K562 (cell line): ENCODE data around the gene NAPB. TPM values are rescaled to one million over a fixed set of nuclear protein-coding genes. Genes with fewer than 3 reads are reported as not detected.

Source experiments
- ATF7 ChIP-seq: fragments of 450-650 bp; IDR thresholded peaks from 2 replicates; pipeline ENCODE4 v1.7.1; 2014; ENCODE audit warnings: mild to moderate bottlenecking, moderate library complexity
- BRD9 ChIP-seq: fragments of 450-650 bp; IDR thresholded peaks from 2 replicates; pipeline ENCODE4 v1.6.1; 2018; ENCODE audit warnings: low read depth; ENCODE audit not compliant: partially characterized antibody
- CEBPG ChIP-seq, 3 experiments: fragments of 200-800 bp in 1 of 3; sonication (Bioruptor generic) in 1 of 3; sonication (generic) in 1 of 3; formaldehyde crosslinking in 1 of 3; IDR thresholded peaks in 2 of 3; conservative IDR thresholded peaks in 1 of 3; 2 replicates each; pipeline versions ENCODE4 v1.6.1 to v1.8.0; 2016 to 2022; ENCODE audit warnings: missing compliant biosample characterization in 2 of 3, missing genetic modification characterization in 2 of 3, mild to moderate bottlenecking in 1 of 3, missing genetic modification reagents in 1 of 3
- FOXA3 ChIP-seq, 2 experiments: fragments of 450-650 bp in 1 of 2; sonication (generic) in 1 of 2; formaldehyde crosslinking; IDR thresholded peaks in 1 of 2; conservative IDR thresholded peaks in 1 of 2; 2 replicates each; pipeline versions ENCODE4 v1.4.0 to v1.8.0; 2020 to 2022; ENCODE audit warnings: mild to moderate bottlenecking in 2 of 2, missing genetic modification reagents in 1 of 2
- GTF2B ChIP-seq: IDR thresholded peaks from 2 replicates; pipeline ENCODE4 v1.6.1; 2011; ENCODE audit not compliant: insufficient read length; ENCODE audit errors: extremely low read depth
- HDAC2 ChIP-seq: fragments of 450-650 bp; IDR thresholded peaks from 2 replicates; pipeline ENCODE4 v1.6.1; 2016; ENCODE audit warnings: mild to moderate bottlenecking
- HMBOX1 ChIP-seq: sonication (generic); IDR thresholded peaks from 2 replicates; pipeline ENCODE4 v1.6.1; 2016
- MAZ ChIP-seq, 2 experiments: fragments of 450-650 bp in 1 of 2; sonication (generic) in 1 of 2; formaldehyde crosslinking; IDR thresholded peaks in 1 of 2; conservative IDR thresholded peaks in 1 of 2; 2 replicates each; pipeline versions ENCODE4 v1.4.0 to v1.5.0; 2020; ENCODE audit warnings: mild to moderate bottlenecking in 1 of 2, missing genetic modification reagents in 1 of 2
- MECOM ChIP-seq: fragments of 250-450 bp; sonication (Bioruptor Pico); IDR thresholded peaks from 2 replicates; pipeline ENCODE4 v1.8.0; 2022; ENCODE audit warnings: inconsistent platforms
- MEIS2 ChIP-seq: fragments of 450-650 bp; IDR thresholded peaks from 2 replicates; pipeline ENCODE4 v1.6.1; 2014; ENCODE audit warnings: mild to moderate bottlenecking; ENCODE audit not compliant: partially characterized antibody
- MIER1 ChIP-seq: fragments of 450-650 bp; IDR thresholded peaks from 2 replicates; pipeline ENCODE4 v1.6.1; 2016; ENCODE audit warnings: antibody characterized with exemption, mild to moderate bottlenecking, low read depth
- MTA2 ChIP-seq: fragments of 450-650 bp; IDR thresholded peaks from 2 replicates; pipeline ENCODE4 v1.6.1; 2016; ENCODE audit warnings: low read depth
- PHF8 ChIP-seq: fragments of 200-600 bp; sonication (generic); IDR thresholded peaks from 2 replicates; pipeline ENCODE4 v1.6.1; 2012; ENCODE audit warnings: mixed run types, mild to moderate bottlenecking, inconsistent platforms, low read length, moderate library complexity, borderline replicate concordance
- PKNOX1 ChIP-seq: fragments of 450-650 bp; IDR thresholded peaks from 2 replicates; pipeline ENCODE4 v1.6.1; 2016
- SMARCE1 ChIP-seq: fragments of 450-650 bp; IDR thresholded peaks from 2 replicates; pipeline ENCODE4 v1.7.1; 2016; ENCODE audit warnings: mild to moderate bottlenecking
- SP2 ChIP-seq: IDR thresholded peaks from 2 replicates; pipeline ENCODE4 v1.6.1; 2011; ENCODE audit warnings: mild to moderate bottlenecking, low read depth, low read length, moderate library complexity; ENCODE audit not compliant: poor library complexity, severe bottlenecking; ENCODE audit errors: extremely low read depth
- TEAD4 ChIP-seq, 2 experiments: sonication (generic) in 1 of 2; formaldehyde crosslinking in 1 of 2; IDR thresholded peaks; 2 replicates each; pipeline versions ENCODE4 v1.6.1 to v1.8.0; 2012 to 2022; ENCODE audit warnings: borderline replicate concordance in 1 of 2, inconsistent platforms in 1 of 2, low read length in 1 of 2, mild to moderate bottlenecking in 1 of 2, missing genetic modification reagents in 1 of 2
- THAP12 ChIP-seq: fragments of 250-450 bp; sonication (Bioruptor Pico); IDR thresholded peaks from 2 replicates; pipeline ENCODE4 v1.9.0; 2021; ENCODE audit warnings: mild to moderate bottlenecking, inconsistent platforms
- ZC3H8 ChIP-seq: fragments of 450-650 bp; IDR thresholded peaks from 2 replicates; pipeline ENCODE4 v1.6.1; 2017
- polyA plus RNA-seq, 8 experiments: library from polyadenylated mRNA; depleted of rRNA in 4 of 8; stranded (reverse) in 5 of 8; unstranded in 3 of 8; fragments of >200 nt; fragmentation: Nextera tagmentation in 2 of 8; fragmentation: Illumina TruSeq in 1 of 8; extraction: Ambion mirVana in 2 of 8; extraction: Trizol in 1 of 8; gene quantifications; 2 replicates each; pipeline versions ENCODE4 v1.2.1 to v1.2.3, GENCODE V29; 2011 to 2014; ENCODE audit warnings: inconsistent platforms in 1 of 8, missing spikeins in 1 of 8
- total RNA-seq, 7 experiments: library from RNA; depleted of rRNA in 6 of 7; stranded (reverse); fragments of >200 nt in 6 of 7; fragmentation: Illumina TruSeq in 2 of 7; extraction: Trizol in 2 of 7; gene quantifications; 2 replicates each; pipeline versions ENCODE4 v1.2.1 to v1.2.3, GENCODE V29; 2011 to 2021; ENCODE audit warnings: low replicate concordance in 1 of 7
- TF ChIP-seq, protein P1 (sequence below): fragments of 450-650 bp; formaldehyde crosslinking; IDR thresholded peaks from 2 replicates; pipeline ENCODE4 v1.4.0; 2020; ENCODE audit warnings: mild to moderate bottlenecking, mixed read lengths

NAPB gene
- total and polyA plus RNA-seq, 9 of the 15 experiments (the other 6 are each of a cell fraction or from before 2014, with no cell fraction given): 1.4 to 7.7 (median 5.2) TPM

- TF ChIP-seq HMBOX1: no peak
- peak; percentile 94 for TF ChIP-seq ATF7
- TF ChIP-seq SMARCE1: peak; percentile 53; the same call in 1 of the 2 replicates
- TF ChIP-seq, protein P1, sequence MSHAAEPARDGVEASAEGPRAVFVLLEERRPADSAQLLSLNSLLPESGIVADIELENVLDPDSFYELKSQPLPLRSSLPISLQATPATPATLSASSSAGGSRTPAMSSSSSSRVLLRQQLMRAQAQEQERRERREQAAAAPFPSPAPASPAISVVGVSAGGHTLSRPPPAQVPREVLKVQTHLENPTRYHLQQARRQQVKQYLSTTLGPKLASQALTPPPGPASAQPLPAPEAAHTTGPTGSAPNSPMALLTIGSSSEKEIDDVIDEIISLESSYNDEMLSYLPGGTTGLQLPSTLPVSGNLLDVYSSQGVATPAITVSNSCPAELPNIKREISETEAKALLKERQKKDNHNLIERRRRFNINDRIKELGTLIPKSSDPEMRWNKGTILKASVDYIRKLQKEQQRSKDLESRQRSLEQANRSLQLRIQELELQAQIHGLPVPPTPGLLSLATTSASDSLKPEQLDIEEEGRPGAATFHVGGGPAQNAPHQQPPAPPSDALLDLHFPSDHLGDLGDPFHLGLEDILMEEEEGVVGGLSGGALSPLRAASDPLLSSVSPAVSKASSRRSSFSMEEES (CRISPR knock-in tag): peak; percentile 97
- no peak for TF ChIP-seq THAP12 (CRISPR knock-in tag)
- TF ChIP-seq SP2: no peak
- no peak for TF ChIP-seq CEBPG (CRISPR knock-in tag; IDR thresholded peaks at IDR 0.05)
- peak in 1 of 2 experiments; percentile 41; a peak in 1 of 4 replicates for TF ChIP-seq CEBPG (tag; conservative IDR thresholded peaks at IDR 0.05 in 1 of 2, IDR thresholded peaks at IDR 0.05 in 1 of 2)
- TF ChIP-seq MEIS2: peak; percentile 38
- TF ChIP-seq BRD9: no peak
- TF ChIP-seq MECOM: no peak
- no peak for TF ChIP-seq MAZ (CRISPR knock-in tag; conservative IDR thresholded peaks at IDR 0.05 in 1 of 2, IDR thresholded peaks at IDR 0.05 in 1 of 2)
- no peak for TF ChIP-seq GTF2B
- TF ChIP-seq TEAD4 (IDR thresholded peaks at IDR 0.05; ENCODE audit: low read length): peak; percentile 47; the same call in 1 of the 2 replicates
- TF ChIP-seq TEAD4 (CRISPR knock-in tag; IDR thresholded peaks at IDR 0.05; ENCODE audit: borderline replicate concordance): no peak
- TF ChIP-seq PHF8: no peak
- TF ChIP-seq MIER1: no peak
- 0 out of 2 replicates have a peak, but pooled peaks have one; percentile 11 for TF ChIP-seq PKNOX1
- TF ChIP-seq FOXA3 (CRISPR knock-in tag; conservative IDR thresholded peaks at IDR 0.05 in 1 of 2, IDR thresholded peaks at IDR 0.05 in 1 of 2): peak in 1 of 2 experiments; percentile 50; a peak in 2 of 4 replicates
- no peak for TF ChIP-seq ZC3H8
- TF ChIP-seq MTA2: no peak
- TF ChIP-seq HDAC2: no peak
These were observed 54.9 kb downstream of the NAPB start (continued) for GRCh38 chr20:23366384-23366783.
